Endodermal cell (in vitro differentiated cells): ENCODE data around the gene FASN. TPM values are rescaled to one million over a fixed set of nuclear protein-coding genes. Genes with fewer than 3 reads are reported as not detected.
A peak's percentile ranks its signal among the peaks of the same experiment; 100 is the strongest.
"Not testable (repeated sequence)": the region's sequence is repeated elsewhere in the genome, so short reads cannot be mapped to it uniquely, and the experiment has no call there.

Source experiments
- DNase-seq: peaks from one replicate; pipeline ENCODE4 v3.0.0-alpha.2; 2017
- H3K27ac ChIP-seq: 2 replicates; pipeline ENCODE4 v1.5.1; 2013; ENCODE audit warnings: mild to moderate bottlenecking, low read depth, low read length, moderate library complexity
- H3K27me3 ChIP-seq: 2 replicates; pipeline ENCODE4 v1.6.1; 2013; ENCODE audit warnings: mild to moderate bottlenecking, low read length, moderate library complexity; ENCODE audit not compliant: insufficient read depth, control insufficient read depth, poor library complexity, severe bottlenecking
- H3K36me3 ChIP-seq: 2 replicates; pipeline ENCODE4 v1.7.0; 2013; ENCODE audit warnings: mild to moderate bottlenecking, low read length, moderate library complexity; ENCODE audit not compliant: control insufficient read depth, insufficient read depth
- H3K4me1 ChIP-seq: one replicate; pipeline ENCODE4 v1.7.0; 2013; ENCODE audit warnings: low read length; ENCODE audit not compliant: control insufficient read depth, insufficient read depth
- H3K4me3 ChIP-seq: 2 replicates; pipeline ENCODE4 v1.5.1; 2013; ENCODE audit warnings: mild to moderate bottlenecking, low read length, moderate library complexity
- H3K9ac ChIP-seq: 2 replicates; pipeline ENCODE4 v1.6.1; 2013; ENCODE audit warnings: mild to moderate bottlenecking, low read length, moderate library complexity; ENCODE audit not compliant: poor library complexity, severe bottlenecking; ENCODE audit errors: extremely low read depth
- H3K9me3 ChIP-seq: 2 replicates; pipeline ENCODE4 v1.6.1; 2013; ENCODE audit warnings: mild to moderate bottlenecking, low read length, moderate library complexity; ENCODE audit not compliant: control insufficient read depth
- H3K27ac Mint-ChIP-seq: 2 replicates; pipeline ENCODE4 v1.8.0; 2020; ENCODE audit warnings: mixed read lengths
- H3K27me3 Mint-ChIP-seq: 2 replicates; pipeline ENCODE4 v1.8.0; 2021; ENCODE audit warnings: mild to moderate bottlenecking, mixed read lengths; ENCODE audit not compliant: insufficient read depth
- H3K36me3 Mint-ChIP-seq: 2 replicates; pipeline ENCODE4 v1.8.0; 2020; ENCODE audit warnings: low read depth, mixed read lengths
- H3K4me1 Mint-ChIP-seq: 2 replicates; pipeline ENCODE4 v1.8.0; 2020; ENCODE audit warnings: mixed read lengths
- H3K4me3 Mint-ChIP-seq: 2 replicates; pipeline ENCODE4 v1.8.0; 2020; ENCODE audit warnings: mild to moderate bottlenecking, moderate library complexity, mixed read lengths
- H3K9me3 Mint-ChIP-seq: 2 replicates; pipeline ENCODE4 v1.8.0; 2020; ENCODE audit warnings: mild to moderate bottlenecking, mixed read lengths
- CTCF ChIP-seq: fragments of 200-600 bp; sonication (generic); conservative IDR thresholded peaks from 2 replicates; pipeline ENCODE4 v1.5.0; 2021; ENCODE audit warnings: antibody characterized with exemption, mild to moderate bottlenecking
- WGBS, 2 experiments: methylation state at CpG; one replicate each; pipeline versions ENCODE4 v1.1.5 to v1.1.7; 2013; ENCODE audit warnings: missing lambda C conversion rate in 2 of 2, mixed read lengths in 1 of 2; ENCODE audit not compliant: insufficient coverage in 1 of 2, insufficient read length in 1 of 2; 5-methylcytosine and 5-hydroxymethylcytosine counted together
- total RNA-seq, 2 donors: library from RNA; stranded (reverse); fragmentation: NEBNext Ultra II Directional in 1 of 2; extraction: Animal tissue kit (Norgen Biotek cat#: 25700) in 1 of 2; gene quantifications; 2 replicates in 1 of 2; 3 replicates in 1 of 2; pipeline ENCODE4 v1.2.1, GENCODE V29; 2021

The FASN gene
- total RNA-seq, 2 donors from 2014 or later: 371 to 498 TPM

GRCh38 chr17:82039695-82040299, 58.2 kb downstream of the FASN start:
- Mint-ChIP-seq H3K9me3 (peaks cover 8% of the 10 kb centered on the region), H3K27ac (no peak overlapping the region), H3K4me1 (peaks cover 4% of the 10 kb centered on the region), H3K4me3 (no peak overlapping the region), H3K36me3 (no peaks in the 10 kb centered on the region), H3K27me3 (peaks cover 17% of the 10 kb centered on the region)
- Histone ChIP-seq H3K36me3 (no peaks in the 10 kb centered on the region), H3K27me3 (no peaks in the 10 kb centered on the region), H3K9ac (no peak overlapping the region), H3K4me3 (no peak overlapping the region), H3K9me3 (no peaks in the 10 kb centered on the region), H3K4me1 (no peaks in the 10 kb centered on the region), H3K27ac (no peak overlapping the region)
- 87 to 91% methylated on average over 5 to 8 of the region's 8 CpGs for WGBS, 2 experiments
- no peak for TF ChIP-seq CTCF
- no peak for DNase-seq

GRCh38 chr17:82038796-82039409, 59.1 kb downstream of the FASN start:
- not testable (repeated sequence) for H3K27me3 ChIP-seq, H3K4me3 ChIP-seq, H3K36me3 ChIP-seq, H3K27ac Mint-ChIP-seq, H3K4me1 Mint-ChIP-seq, H3K9me3 ChIP-seq, H3K9ac ChIP-seq, H3K27ac ChIP-seq, H3K4me1 ChIP-seq, H3K4me3 Mint-ChIP-seq, H3K36me3 Mint-ChIP-seq, DNase-seq, H3K9me3 Mint-ChIP-seq
- WGBS, 2 experiments: 91 to 93% methylated on average over 9 to 16 of the region's 16 CpGs
- peaks cover 17% of the 10 kb centered on the region for H3K27me3 Mint-ChIP-seq

GRCh38 chr17:82037889-82038195, 60.2 kb downstream of the FASN start:
- H3K27ac ChIP-seq: peak overlapping the region; percentile 44
- TF ChIP-seq CTCF: no peak
- Mint-ChIP-seq H3K36me3 (peaks cover 2% of the 10 kb centered on the region), H3K27me3 (peaks cover 17% of the 10 kb centered on the region), H3K4me1 (peaks cover 4% of the 10 kb centered on the region), H3K27ac (peak overlapping the region; percentile 92), H3K9me3 (peaks cover 8% of the 10 kb centered on the region), H3K4me3 (peak overlapping the region; percentile 62)
- H3K27me3 ChIP-seq: no peaks in the 10 kb centered on the region
- H3K4me1 ChIP-seq: no peaks in the 10 kb centered on the region
- no peak overlapping the region for H3K9ac ChIP-seq
- H3K9me3 ChIP-seq: no peaks in the 10 kb centered on the region
- no peaks in the 10 kb centered on the region for H3K36me3 ChIP-seq
- peak overlapping the region; percentile 86 for H3K4me3 ChIP-seq
- DNase-seq: no peak
- 25 to 30% methylated on average over 10 of the region's 10 CpGs for WGBS, 2 experiments
